Kidney (tissue), 14 donors: Measurements from ENCODE around the gene CLPX. TPM values are rescaled to one million over a fixed set of nuclear protein-coding genes. Genes with fewer than 3 reads are reported as not detected.
"Not testable (repeated sequence)": the region's sequence is repeated elsewhere in the genome, so short reads cannot be mapped to it uniquely, and the experiment has no call there.

ENCODE experiments used
- DNase-seq, 5 donors: peaks; one replicate each; pipeline ENCODE4 v3.0.0-alpha.2; 2013 to 2020
- FAIRE-seq: peaks from 2 replicates; lab custom pipeline; 2012; peaks lifted over from hg19 to GRCh38; lab: Jason Lieb, UNC
- H3K27ac ChIP-seq, 2 donors: one replicate each; pipeline ENCODE4 v1.7.0; 2013; ENCODE audit warnings: low read depth in 2 of 2, low read length in 2 of 2, inconsistent platforms in 1 of 2
- H3K27me3 ChIP-seq: one replicate; pipeline ENCODE4 v1.7.1; 2013; ENCODE audit warnings: low read length, inconsistent platforms; ENCODE audit not compliant: control insufficient read depth, insufficient read depth
- H3K36me3 ChIP-seq, 3 donors: one replicate each; pipeline versions ENCODE4 v1.7.0 to v1.7.1; 2013; ENCODE audit warnings: low read length in 3 of 3, control low read depth in 1 of 3, inconsistent platforms in 1 of 3; ENCODE audit not compliant: insufficient read depth in 3 of 3, control insufficient read depth in 2 of 3
- H3K4me1 ChIP-seq, 3 donors: one replicate each; pipeline versions ENCODE4 v1.7.0 to v1.7.1; 2013; ENCODE audit warnings: low read length in 3 of 3, inconsistent platforms in 1 of 3, low read depth in 1 of 3; ENCODE audit not compliant: control insufficient read depth in 2 of 3, insufficient read depth in 2 of 3
- H3K4me3 ChIP-seq, 3 donors: one replicate each; pipeline versions ENCODE4 v1.7.0 to v1.8.1; 2013; ENCODE audit warnings: low read length in 3 of 3, control low read depth in 1 of 3, inconsistent platforms in 1 of 3
- H3K9ac ChIP-seq, 3 donors: one replicate each; pipeline versions ENCODE4 v1.7.0 to v1.7.1; 2013; ENCODE audit warnings: low read length in 3 of 3, control low read depth in 1 of 3, inconsistent platforms in 1 of 3
- H3K9me3 ChIP-seq, 3 donors: one replicate each; pipeline versions ENCODE4 v1.7.0 to v1.7.1; 2013; ENCODE audit warnings: low read length in 3 of 3, control low read depth in 1 of 3, inconsistent platforms in 1 of 3; ENCODE audit not compliant: control insufficient read depth in 2 of 3, insufficient read depth in 1 of 3
- CTCF ChIP-seq: IDR thresholded peaks from 3 replicates; pipeline ENCODE4 v1.5.1; 2012; ENCODE audit warnings: mild to moderate bottlenecking, moderate library complexity, borderline replicate concordance; ENCODE audit not compliant: insufficient read depth; ENCODE audit errors: extremely low read depth
- intact Hi-C: fragments of 100-400 bp; cut with DNase I; formaldehyde crosslinking; loops from one replicate; pipeline ENCODE4 v1.11.1; 2022
- polyA plus RNA-seq: library from polyadenylated mRNA; stranded (reverse); fragments of 350-450 nt; fragmentation: Illumina TruSeq; extraction: RNeasy Lipid Tissue Mini Kit (QIAGEN cat#74804); gene quantifications from one replicate; pipeline ENCODE4 v1.2.3, GENCODE V29; 2014; ENCODE audit warnings: low read depth, low replicate concordance; ENCODE audit not compliant: insufficient read depth
- total RNA-seq: library from RNA; stranded (reverse); fragmentation: NEBNext Ultra II Directional; extraction: Animal tissue kit (Norgen Biotek cat#: 25700); gene quantifications from one replicate; pipeline ENCODE4 v1.2.1, GENCODE V29; 2021
- donor health status: control.
- donor health status: control.
- donor health status: control.
- donor health status: control.
- donor health status: control.
- donor health status: DM: yes; HTN: yes; CAD: no.
- donor health status: Normal renal cell carcinoma (clear cell type).

Gene CLPX
- total and polyA plus RNA-seq, 2 donors from 2014 or later: 18.4 to 48.2 TPM

GRCh38 chr15:65183865-65184159 is 1.3 kb downstream of the CLPX start:
- TF ChIP-seq CTCF: no peak
- peak overlapping the region; percentile 89 to 96 (median 93) for H3K4me3 ChIP-seq
- FAIRE-seq: no peak
- no peaks in the 10 kb centered on the region for H3K9me3 ChIP-seq
- no peak for DNase-seq
- H3K4me1 ChIP-seq: peaks cover 0 to 4% (median 0%) of the 10 kb centered on the region in 3 donors
- no peaks in the 10 kb centered on the region for H3K27me3 ChIP-seq
- intact Hi-C loops: no loop called here
- peak overlapping the region in 1 of 2 donors; percentile 96 for H3K27ac ChIP-seq
- peak overlapping the region; percentile 79 to 96 (median 92) for H3K9ac ChIP-seq
- peaks cover 0 to 13% (median under 1%) of the 10 kb centered on the region in 3 donors for H3K36me3 ChIP-seq

- Histone ChIP-seq H3K4me3 (peak overlapping the region in 1 of 3 donors; percentile 48), H3K4me1 (peaks cover 0 to 4% (median 0%) of the 10 kb centered on the region in 3 donors), H3K9me3 (no peaks in the 10 kb centered on the region), H3K27ac (no peak overlapping the region), H3K27me3 (no peaks in the 10 kb centered on the region), H3K36me3 (peaks cover 0 to 19% (median 4%) of the 10 kb centered on the region in 3 donors), H3K9ac (no peak overlapping the region)
- DNase-seq (no peak), FAIRE-seq (no peak)
- TF ChIP-seq CTCF: no peak
- intact Hi-C loops: no loop called here
These were observed 2.6 kb downstream of the CLPX start for GRCh38 chr15:65182538-65182937.

DNA sequence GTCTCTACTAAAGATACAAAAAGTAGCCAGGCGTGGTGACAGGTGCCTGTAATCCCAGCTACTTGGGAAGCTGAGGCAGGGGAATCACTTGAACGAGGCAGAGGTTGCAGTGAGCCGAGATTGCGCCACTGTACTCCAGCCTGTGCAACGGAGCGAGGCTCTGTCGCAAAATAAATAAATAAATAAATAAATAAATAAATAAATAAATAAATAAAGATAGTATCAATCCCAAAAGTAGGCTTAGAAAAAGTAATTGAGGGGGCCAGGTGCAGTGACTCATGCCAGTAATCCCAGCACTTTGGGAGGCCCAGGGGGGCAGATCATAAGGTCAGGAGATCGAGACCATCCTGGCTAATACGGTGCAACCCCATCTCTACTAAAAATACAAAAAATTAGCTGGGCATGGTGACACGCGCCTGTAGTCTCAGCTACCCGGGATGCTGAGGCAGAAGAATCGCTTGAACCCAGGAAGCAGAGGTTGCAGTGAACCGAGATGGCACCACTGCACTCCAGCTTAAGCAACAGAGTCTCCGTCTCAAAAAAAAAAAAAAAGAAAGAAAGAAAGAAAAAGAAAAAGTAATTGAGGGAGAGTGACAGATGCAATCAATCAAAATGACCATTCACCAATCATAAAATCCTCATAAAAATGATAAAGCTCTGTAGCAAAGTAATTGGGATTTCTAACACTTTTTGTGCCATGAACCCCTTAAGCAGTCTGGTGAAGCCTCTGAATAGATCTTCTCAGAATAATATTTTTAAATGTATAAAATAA is 3.4 kb downstream of the CLPX start:
- H3K4me1 ChIP-seq, intact Hi-C loops, H3K27ac ChIP-seq: not testable (repeated sequence)

DNA sequence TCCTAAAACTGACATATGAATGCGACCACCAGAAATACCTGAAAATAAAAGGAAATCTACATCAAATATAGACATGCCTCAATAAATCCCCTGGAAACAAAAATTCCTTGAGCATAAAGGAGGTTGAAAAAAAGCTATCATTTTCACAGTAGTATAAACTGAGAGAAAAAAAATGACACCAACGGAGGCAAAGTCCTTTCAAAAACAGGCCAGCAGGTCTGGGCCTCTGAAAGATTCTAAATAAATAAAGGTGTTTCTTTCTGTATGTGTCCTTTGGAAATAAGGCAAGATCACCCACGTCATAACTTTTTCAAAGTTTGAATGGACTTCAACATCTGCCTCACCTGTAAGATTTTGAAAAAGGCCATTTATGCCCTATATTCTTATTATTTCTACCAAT is 5.0 kb downstream of the CLPX start:
- H3K4me3 ChIP-seq: no peak overlapping the region
- peaks cover 0 to 6% (median 2%) of the 10 kb centered on the region in 3 donors for H3K4me1 ChIP-seq
- TF ChIP-seq CTCF: no peak
- H3K9me3 ChIP-seq: no peaks in the 10 kb centered on the region
- H3K27me3 ChIP-seq: no peaks in the 10 kb centered on the region
- peaks cover 7 to 35% (median 9%) of the 10 kb centered on the region in 3 donors for H3K36me3 ChIP-seq
- DNase-seq: no peak
- H3K27ac ChIP-seq: no peak overlapping the region
- H3K9ac ChIP-seq: no peak overlapping the region
- no peak for FAIRE-seq
- intact Hi-C loops: no loop called here

More for the DNA sequence above, 3.4 kb downstream of the CLPX start:
- not testable (repeated sequence) for H3K4me3 ChIP-seq, H3K9ac ChIP-seq, H3K9me3 ChIP-seq, H3K27me3 ChIP-seq, FAIRE-seq, DNase-seq
- H3K36me3 ChIP-seq: peaks cover 5 to 27% (median 7%) of the 10 kb centered on the region in 3 donors
